ENCODE data around the gene NRG3.
"Not testable (repeated sequence)": the region's sequence is repeated elsewhere in the genome, so short reads cannot be mapped to it uniquely, and the experiment has no call there.

The NRG3 gene

DNA sequence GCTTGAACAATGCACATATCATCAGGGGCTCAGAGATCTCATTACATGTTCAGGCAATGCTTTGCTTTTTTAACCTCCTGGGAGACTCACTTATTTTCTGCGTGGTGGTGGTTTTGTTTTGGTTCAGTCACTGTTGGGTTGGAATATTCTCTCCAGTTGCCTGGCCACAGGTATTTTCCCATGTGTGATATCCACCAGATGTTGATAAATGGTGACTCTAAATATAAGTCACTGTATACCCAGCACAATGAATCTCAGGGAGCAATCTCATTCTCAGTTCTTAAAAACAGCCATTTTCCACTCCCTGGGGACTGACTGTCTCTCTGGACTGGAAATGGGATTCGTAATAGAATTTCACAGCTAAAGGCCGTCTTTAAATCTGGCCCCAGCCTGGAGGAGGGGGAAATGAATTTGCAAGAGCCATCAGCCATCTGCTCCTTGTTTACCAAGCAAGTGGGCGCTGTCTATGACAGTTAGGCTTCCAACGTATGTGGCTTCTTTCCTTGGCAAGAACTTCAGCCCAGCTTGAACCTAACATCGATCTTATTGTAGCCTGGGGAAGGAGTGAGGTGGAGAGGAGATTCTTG, 1106.2 kb downstream of the NRG3 start:
- Histone ChIP-seq H3K4me3 (ENCODE audit: insufficient read depth, low read depth, low read length, poor library complexity, severe bottlenecking) (no peak overlapping the region), H3K9me3 (ENCODE audit: control insufficient read depth, low read length) (no peaks in the 10 kb centered on the region), H3K27ac (ENCODE audit: insufficient read depth, low read length, poor library complexity, severe bottlenecking) (no peak overlapping the region), H3K36me3 (ENCODE audit: control insufficient read depth, insufficient read depth, low read length) (no peaks in the 10 kb centered on the region), H3K27me3 (replicated peaks; ENCODE audit: control insufficient read depth, insufficient read depth, low read length, poor library complexity, severe bottlenecking) (no peaks in the 10 kb centered on the region), H3K4me1 (ENCODE audit: control insufficient read depth, insufficient read depth, low read length, poor library complexity, severe bottlenecking) (no peaks in the 10 kb centered on the region)
- DNase-seq = no peak

DNA sequence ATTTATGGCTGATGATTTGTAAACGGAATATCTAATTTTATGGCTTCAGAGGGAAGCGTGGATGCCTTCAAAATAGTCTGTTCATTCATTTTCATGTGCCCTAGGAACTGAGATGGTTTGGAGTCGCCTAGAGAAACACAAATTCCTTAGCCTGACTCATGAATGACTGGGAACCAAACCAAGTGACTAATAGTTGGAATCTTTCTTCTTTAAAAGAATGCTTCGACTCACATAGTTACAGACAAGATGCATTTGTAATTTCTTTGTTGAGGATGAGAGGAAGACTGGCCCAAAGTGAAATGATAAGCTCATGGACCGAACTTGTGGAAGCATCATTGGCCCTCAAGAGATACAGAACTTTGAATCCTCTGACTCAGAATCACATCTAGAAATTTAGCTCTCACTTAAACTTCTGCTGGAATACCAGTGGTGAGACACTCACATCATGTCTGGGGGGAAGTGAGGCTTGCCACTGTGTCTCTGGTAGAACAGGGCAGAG, 1107.2 kb downstream of the NRG3 start:
- DNase-seq = no peak
- no peaks in the 10 kb centered on the region for H3K27me3 ChIP-seq (replicated peaks; ENCODE audit: control insufficient read depth, insufficient read depth, low read length, poor library complexity, severe bottlenecking)
- no peaks in the 10 kb centered on the region for H3K4me1 ChIP-seq (ENCODE audit: control insufficient read depth, insufficient read depth, low read length, poor library complexity, severe bottlenecking)
- no peak overlapping the region for H3K4me3 ChIP-seq (ENCODE audit: insufficient read depth, low read depth, low read length, poor library complexity, severe bottlenecking)
- no peaks in the 10 kb centered on the region for H3K36me3 ChIP-seq (ENCODE audit: control insufficient read depth, insufficient read depth, low read length)
- no peaks in the 10 kb centered on the region for H3K9me3 ChIP-seq (ENCODE audit: control insufficient read depth, low read length)
- H3K27ac ChIP-seq (ENCODE audit: insufficient read depth, low read length, poor library complexity, severe bottlenecking) = no peak overlapping the region

DNA sequence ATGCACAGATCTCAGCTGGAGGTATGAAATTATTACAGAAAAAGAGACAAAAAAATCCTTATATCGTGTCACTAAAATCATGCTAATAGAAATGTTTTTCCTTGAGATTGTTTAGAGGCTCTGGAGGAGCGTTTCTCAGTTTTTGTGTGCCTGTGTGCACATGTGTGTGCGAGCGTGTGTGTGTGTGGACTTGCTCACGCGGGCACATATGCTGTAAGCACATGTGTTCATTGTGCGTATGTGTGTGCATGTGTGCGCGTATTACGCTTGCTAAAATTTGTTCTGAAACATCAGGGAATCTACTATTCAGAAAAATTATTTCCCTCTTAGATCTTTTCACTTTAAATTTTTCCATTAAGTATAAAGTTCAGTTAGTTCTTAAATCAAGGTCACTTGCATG, 1111.2 kb downstream of the NRG3 start:
- DNase-seq = no peak
- no peak overlapping the region for H3K27ac ChIP-seq (ENCODE audit: insufficient read depth, low read length, poor library complexity, severe bottlenecking)
- no peaks in the 10 kb centered on the region for H3K9me3 ChIP-seq (ENCODE audit: control insufficient read depth, low read length)
- H3K36me3 ChIP-seq (ENCODE audit: control insufficient read depth, insufficient read depth, low read length) = no peaks in the 10 kb centered on the region
- H3K27me3 ChIP-seq (replicated peaks; ENCODE audit: control insufficient read depth, insufficient read depth, low read length, poor library complexity, severe bottlenecking) = no peaks in the 10 kb centered on the region
- H3K4me3 ChIP-seq (ENCODE audit: insufficient read depth, low read depth, low read length, poor library complexity, severe bottlenecking) = no peak overlapping the region
- H3K4me1 ChIP-seq (ENCODE audit: control insufficient read depth, insufficient read depth, low read length, poor library complexity, severe bottlenecking) = no peaks in the 10 kb centered on the region

DNA sequence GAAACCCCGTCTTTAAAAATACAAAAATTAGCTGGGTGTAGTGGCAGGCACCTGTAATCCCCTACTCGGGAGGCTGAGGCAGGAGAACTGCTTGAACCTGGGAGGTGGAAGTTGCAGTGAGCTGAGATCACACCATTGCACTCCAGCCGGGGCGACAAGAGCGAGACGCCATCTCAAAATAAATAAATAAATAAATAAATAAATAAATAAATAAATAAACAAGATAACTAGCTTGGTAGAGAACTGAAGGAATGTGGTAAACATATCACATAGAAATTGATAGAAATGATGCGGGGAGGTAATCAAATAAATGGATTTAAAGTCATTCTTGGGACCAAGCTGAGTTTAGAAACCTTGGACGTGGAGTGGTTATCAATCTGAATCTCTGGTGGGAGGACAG, 1131.5 kb downstream of the NRG3 start:
- H3K9me3 ChIP-seq (ENCODE audit: control insufficient read depth, low read length); H3K36me3 ChIP-seq (ENCODE audit: control insufficient read depth, insufficient read depth, low read length); DNase-seq; H3K4me1 ChIP-seq (ENCODE audit: control insufficient read depth, insufficient read depth, low read length, poor library complexity, severe bottlenecking); H3K4me3 ChIP-seq (ENCODE audit: insufficient read depth, low read depth, low read length, poor library complexity, severe bottlenecking); H3K27me3 ChIP-seq (replicated peaks; ENCODE audit: control insufficient read depth, insufficient read depth, low read length, poor library complexity, severe bottlenecking); H3K27ac ChIP-seq (ENCODE audit: insufficient read depth, low read length, poor library complexity, severe bottlenecking): not testable (repeated sequence)

DNA sequence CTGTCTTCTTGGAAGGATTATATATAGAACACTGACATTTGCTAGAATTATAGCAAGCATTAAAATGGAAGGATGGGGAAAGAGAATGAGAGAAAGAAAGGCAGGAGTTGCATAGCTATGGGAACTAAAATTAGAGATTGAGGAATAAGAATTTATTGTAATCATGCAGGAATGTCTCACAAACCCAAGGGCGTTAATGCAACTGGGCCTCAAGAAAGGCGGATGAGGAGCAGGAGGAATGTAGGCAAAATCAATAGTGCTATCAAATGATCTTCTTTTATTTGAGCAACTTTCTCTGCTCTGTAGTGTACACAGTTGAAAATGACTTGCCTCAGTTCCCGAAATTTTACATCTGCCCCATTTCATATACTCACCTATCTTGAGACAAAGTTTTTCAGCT, 1132.5 kb downstream of the NRG3 start:
- H3K27ac ChIP-seq (ENCODE audit: insufficient read depth, low read length, poor library complexity, severe bottlenecking) = no peak overlapping the region
- H3K4me3 ChIP-seq (ENCODE audit: insufficient read depth, low read depth, low read length, poor library complexity, severe bottlenecking) = no peak overlapping the region

DNA sequence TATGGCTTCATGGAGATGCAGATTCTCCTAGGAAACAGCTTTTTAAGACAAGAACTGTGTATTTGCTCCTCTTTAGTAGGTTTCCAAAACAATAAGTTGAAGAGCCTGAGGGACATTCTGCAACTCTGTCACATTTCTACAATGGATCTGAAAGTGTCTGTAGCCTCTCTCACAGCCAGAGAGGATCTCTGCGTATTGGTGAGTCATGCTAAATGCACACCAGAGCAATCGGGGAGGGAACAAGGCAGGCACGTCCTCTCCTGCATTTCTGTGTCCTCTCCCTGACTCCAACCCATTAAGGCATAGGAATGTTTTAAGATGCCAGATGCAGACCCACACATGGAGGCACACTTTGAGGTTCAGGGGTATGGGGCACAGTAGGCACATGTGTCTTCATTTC, 1137.9 kb downstream of the NRG3 start:
- no peak overlapping the region for H3K4me3 ChIP-seq (ENCODE audit: insufficient read depth, low read depth, low read length, poor library complexity, severe bottlenecking)
- no peak for DNase-seq
- no peaks in the 10 kb centered on the region for H3K36me3 ChIP-seq (ENCODE audit: control insufficient read depth, insufficient read depth, low read length)
- no peaks in the 10 kb centered on the region for H3K9me3 ChIP-seq (ENCODE audit: control insufficient read depth, low read length)
- no peak overlapping the region for H3K27ac ChIP-seq (ENCODE audit: insufficient read depth, low read length, poor library complexity, severe bottlenecking)
- no peaks in the 10 kb centered on the region for H3K27me3 ChIP-seq (replicated peaks; ENCODE audit: control insufficient read depth, insufficient read depth, low read length, poor library complexity, severe bottlenecking)
- H3K4me1 ChIP-seq (ENCODE audit: control insufficient read depth, insufficient read depth, low read length, poor library complexity, severe bottlenecking) = no peaks in the 10 kb centered on the region

More for the DNA sequence above, 1132.5 kb downstream of the NRG3 start:
- H3K9me3 ChIP-seq (ENCODE audit: control insufficient read depth, low read length) = no peaks in the 10 kb centered on the region
- no peaks in the 10 kb centered on the region for H3K4me1 ChIP-seq (ENCODE audit: control insufficient read depth, insufficient read depth, low read length, poor library complexity, severe bottlenecking)
- no peaks in the 10 kb centered on the region for H3K27me3 ChIP-seq (replicated peaks; ENCODE audit: control insufficient read depth, insufficient read depth, low read length, poor library complexity, severe bottlenecking)
- H3K36me3 ChIP-seq (ENCODE audit: control insufficient read depth, insufficient read depth, low read length) = no peaks in the 10 kb centered on the region
- DNase-seq = no peak

DNA sequence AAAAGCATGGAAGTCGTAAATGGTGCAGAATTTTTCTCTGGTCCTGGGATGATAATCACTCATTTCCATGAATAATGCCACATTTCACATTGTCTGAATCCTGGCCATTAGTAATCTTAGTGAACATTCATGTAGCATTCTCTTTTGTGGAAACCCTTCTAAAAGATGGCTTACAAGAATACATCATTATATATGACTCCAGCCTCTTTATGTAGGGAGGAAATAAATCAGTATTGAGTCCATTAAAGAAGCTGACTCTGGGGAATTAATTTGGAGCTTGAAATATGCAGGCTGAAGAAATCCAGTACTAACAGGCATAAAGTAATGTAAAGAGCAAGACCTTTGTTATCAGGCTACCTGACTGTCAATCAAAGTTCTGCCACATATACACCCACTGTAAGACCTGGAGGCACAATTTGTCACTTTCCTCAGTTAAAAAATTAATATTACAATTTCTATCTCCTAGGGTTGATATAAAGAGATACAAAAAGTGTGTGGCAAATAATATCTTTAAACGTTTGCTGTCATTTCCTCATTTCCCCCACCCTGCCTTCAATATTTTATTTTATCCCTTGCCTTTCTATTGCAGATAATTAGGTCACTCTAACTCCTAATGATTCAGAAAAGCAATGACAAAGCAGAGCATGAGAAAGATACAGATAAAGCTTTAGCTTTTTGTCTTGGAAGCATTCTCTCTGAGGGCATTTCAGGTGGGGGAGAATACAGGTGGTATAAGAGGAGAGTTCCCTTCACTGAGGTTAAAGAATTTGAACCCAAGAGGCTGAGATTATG, 1142.3 kb downstream of the NRG3 start:
- no peaks in the 10 kb centered on the region for H3K27me3 ChIP-seq (replicated peaks; ENCODE audit: control insufficient read depth, insufficient read depth, low read length, poor library complexity, severe bottlenecking)

DNA sequence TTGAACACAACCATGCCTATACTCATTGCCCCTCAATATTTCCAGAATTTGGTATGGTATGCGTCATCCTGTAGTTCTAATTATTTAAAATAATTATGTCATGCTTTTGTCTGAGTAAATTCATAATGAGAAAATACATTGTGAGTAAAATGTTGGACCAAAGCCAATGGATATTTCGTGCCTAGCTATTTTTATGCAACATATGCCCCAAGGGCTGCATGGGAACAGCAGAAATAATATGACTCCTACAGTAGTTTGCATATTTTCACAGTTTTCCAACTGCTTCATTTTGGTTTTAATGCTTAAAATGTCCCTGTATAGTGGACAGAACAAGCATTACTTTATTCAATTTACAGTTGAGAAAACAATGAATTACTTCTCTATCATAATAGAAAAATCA, 1148.7 kb downstream of the NRG3 start:
- H3K36me3 ChIP-seq (ENCODE audit: control insufficient read depth, insufficient read depth, low read length) = no peaks in the 10 kb centered on the region

More for the DNA sequence above, 1142.3 kb downstream of the NRG3 start:
- DNase-seq = no peak
- Histone ChIP-seq H3K9me3 (ENCODE audit: control insufficient read depth, low read length) (no peaks in the 10 kb centered on the region), H3K4me3 (ENCODE audit: insufficient read depth, low read depth, low read length, poor library complexity, severe bottlenecking) (no peak overlapping the region), H3K27ac (ENCODE audit: insufficient read depth, low read length, poor library complexity, severe bottlenecking) (no peak overlapping the region), H3K4me1 (ENCODE audit: control insufficient read depth, insufficient read depth, low read length, poor library complexity, severe bottlenecking) (no peaks in the 10 kb centered on the region), H3K36me3 (ENCODE audit: control insufficient read depth, insufficient read depth, low read length) (no peaks in the 10 kb centered on the region)

More for the DNA sequence above, 1148.7 kb downstream of the NRG3 start:
- H3K4me1 ChIP-seq (ENCODE audit: control insufficient read depth, insufficient read depth, low read length, poor library complexity, severe bottlenecking) = no peaks in the 10 kb centered on the region
- H3K27ac ChIP-seq (ENCODE audit: insufficient read depth, low read length, poor library complexity, severe bottlenecking) = no peak overlapping the region
- no peaks in the 10 kb centered on the region for H3K27me3 ChIP-seq (replicated peaks; ENCODE audit: control insufficient read depth, insufficient read depth, low read length, poor library complexity, severe bottlenecking)
- no peak for DNase-seq
- H3K9me3 ChIP-seq (ENCODE audit: control insufficient read depth, low read length) = no peaks in the 10 kb centered on the region
- H3K4me3 ChIP-seq (ENCODE audit: insufficient read depth, low read depth, low read length, poor library complexity, severe bottlenecking) = no peak overlapping the region
